Pancreas (tissue), 10 donors: Measurements from ENCODE around the gene KDM4B. TPM values are rescaled to one million over a fixed set of nuclear protein-coding genes. Genes with fewer than 3 reads are reported as not detected.

Experiments used
- ATAC-seq, 4 donors: fragments of 200-7000 bp; cut with Tn5 transposase; one replicate each; pipeline versions ENCODE4 v1.8.0 to v1.9.1; 2020; ENCODE audit warnings: mild to moderate bottlenecking in 4 of 4, moderate library complexity in 4 of 4
- DNase-seq, 6 donors: peaks; one replicate each; pipeline ENCODE4 v3.0.0-alpha.2; 2020
- FAIRE-seq: peaks from 2 replicates; lab custom pipeline; 2012; peaks lifted over from hg19 to GRCh38; lab: Jason Lieb, UNC
- H3K27ac ChIP-seq, 4 donors: fragments of 200-600 bp; sonication (generic); 1 replicate in 3 of 4; 2 replicates in 1 of 4; pipeline versions ENCODE4 v1.5.0 to v1.8.0; 2020
- H3K27me3 ChIP-seq, 4 donors: fragments of 200-600 bp; one replicate each; pipeline ENCODE4 v1.8.0; 2021
- H3K36me3 ChIP-seq, 3 donors: fragments of 200-600 bp; sonication (generic) in 1 of 3; one replicate each; pipeline versions ENCODE4 v1.5.0 to v1.8.0; 2020 to 2021
- H3K4me1 ChIP-seq, 3 donors: fragments of 200-600 bp; one replicate each; pipeline ENCODE4 v1.8.0; 2021
- H3K4me3 ChIP-seq, 4 donors: fragments of 200-600 bp; sonication (generic) in 2 of 4; one replicate each; pipeline versions ENCODE4 v1.5.0 to v1.8.0; 2020 to 2021
- H3K9me3 ChIP-seq, 4 donors: fragments of 200-600 bp; one replicate each; pipeline ENCODE4 v1.8.0; 2021
- WGBS, 2 donors: extraction: QIAGEN DNeasy Blood & Tissue Kit; methylation state at CpG; one replicate each; pipeline ENCODE4 v1.1.7; 2013; 5-methylcytosine and 5-hydroxymethylcytosine counted together
- intact Hi-C, 3 donors: fragments of 100-400 bp; cut with DNase I; formaldehyde crosslinking; loops; one replicate each; pipeline versions ENCODE4 v1.11.1 to v1.14.2; 2022
- polyA plus RNA-seq, 2 donors: library from polyadenylated mRNA; stranded (reverse); fragments of 200-250 nt; gene quantifications; one replicate each; pipeline ENCODE4 v1.2.3, GENCODE V29; 2013
- total RNA-seq, 6 donors: library from RNA; stranded (reverse); fragmentation: NEBNext Ultra II Directional in 4 of 6; extraction: Animal tissue kit (Norgen Biotek cat#: 25700) in 4 of 6; gene quantifications; one replicate each; pipeline versions ENCODE4 v1.2.1 to v1.2.4, GENCODE V29; 2021 to 2023
- TF ChIP-seq, protein P1 (sequence below), 4 donors: fragments of 200-600 bp; sonication (generic) in 3 of 4; IDR thresholded peaks; one replicate each; pipeline versions ENCODE4 v1.5.0 to v1.8.0; 2021; ENCODE audit warnings: antibody characterized with exemption in 4 of 4
- donor health status: healthy with polysubstance abuse.
- donor health status: DM: no; HTN: no; CAD: no; lungs with moderate emphysema.
- donor health status: DM: no; HTN: no; CAD: no.
- donor health status: control.
- donor health status: control.
- donor health status: Bipolar disorder and iron deficiency.
- donor health status: DM: yes; HTN: yes; CAD: no.
- donor health status: DM: no; HTN: no; CAD: no.
- donor health status: DM: no; HTN: no; CAD: no.
- donor health status: DM: yes; HTN: yes; CAD: no.

Gene KDM4B
- total and polyA plus RNA-seq, 8 donors, result 13.8 to 24.0 (median 18.5) TPM

DNA sequence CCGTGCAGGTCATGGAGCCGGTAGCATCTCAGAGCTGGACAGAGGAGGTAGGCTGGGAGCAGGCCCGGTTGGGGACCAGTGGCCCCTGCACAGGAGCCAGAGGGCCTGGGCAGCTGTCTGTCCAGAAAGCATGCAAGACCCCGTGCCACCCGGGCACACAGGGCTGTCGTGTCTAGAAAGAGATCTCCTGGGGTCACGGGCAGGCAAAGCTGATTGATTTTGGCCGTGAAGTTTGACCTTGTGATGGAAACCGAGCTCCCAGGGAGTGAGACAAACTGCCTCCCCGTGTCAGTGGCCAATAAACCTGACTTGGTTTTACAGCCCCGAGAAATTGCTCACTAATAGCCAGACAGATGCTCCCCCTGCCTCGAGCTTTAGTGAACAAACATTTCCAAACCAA lies 98.8 kb downstream of the KDM4B start:
- TF ChIP-seq, protein P1, sequence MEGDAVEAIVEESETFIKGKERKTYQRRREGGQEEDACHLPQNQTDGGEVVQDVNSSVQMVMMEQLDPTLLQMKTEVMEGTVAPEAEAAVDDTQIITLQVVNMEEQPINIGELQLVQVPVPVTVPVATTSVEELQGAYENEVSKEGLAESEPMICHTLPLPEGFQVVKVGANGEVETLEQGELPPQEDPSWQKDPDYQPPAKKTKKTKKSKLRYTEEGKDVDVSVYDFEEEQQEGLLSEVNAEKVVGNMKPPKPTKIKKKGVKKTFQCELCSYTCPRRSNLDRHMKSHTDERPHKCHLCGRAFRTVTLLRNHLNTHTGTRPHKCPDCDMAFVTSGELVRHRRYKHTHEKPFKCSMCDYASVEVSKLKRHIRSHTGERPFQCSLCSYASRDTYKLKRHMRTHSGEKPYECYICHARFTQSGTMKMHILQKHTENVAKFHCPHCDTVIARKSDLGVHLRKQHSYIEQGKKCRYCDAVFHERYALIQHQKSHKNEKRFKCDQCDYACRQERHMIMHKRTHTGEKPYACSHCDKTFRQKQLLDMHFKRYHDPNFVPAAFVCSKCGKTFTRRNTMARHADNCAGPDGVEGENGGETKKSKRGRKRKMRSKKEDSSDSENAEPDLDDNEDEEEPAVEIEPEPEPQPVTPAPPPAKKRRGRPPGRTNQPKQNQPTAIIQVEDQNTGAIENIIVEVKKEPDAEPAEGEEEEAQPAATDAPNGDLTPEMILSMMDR (IDR thresholded peaks at IDR 0.05), result no peak
- Histone ChIP-seq H3K4me1 (no peaks in the 10 kb centered on the region), H3K36me3 (peaks cover 0 to 11% (median 0%) of the 10 kb centered on the region in 3 donors), H3K27ac (no peak overlapping the region), H3K9me3 (no peaks in the 10 kb centered on the region), H3K27me3 (no peaks in the 10 kb centered on the region), H3K4me3 (no peak overlapping the region)
- ATAC-seq (peak; percentile 7 to 23 (median 17)), FAIRE-seq (no peak), DNase-seq (peak in 1 of 6 donors; percentile 66)
- WGBS, 2 donors, result 35 to 39% methylated on average over 12 of the region's 12 CpGs
- intact Hi-C loops, result no loop called here

DNA sequence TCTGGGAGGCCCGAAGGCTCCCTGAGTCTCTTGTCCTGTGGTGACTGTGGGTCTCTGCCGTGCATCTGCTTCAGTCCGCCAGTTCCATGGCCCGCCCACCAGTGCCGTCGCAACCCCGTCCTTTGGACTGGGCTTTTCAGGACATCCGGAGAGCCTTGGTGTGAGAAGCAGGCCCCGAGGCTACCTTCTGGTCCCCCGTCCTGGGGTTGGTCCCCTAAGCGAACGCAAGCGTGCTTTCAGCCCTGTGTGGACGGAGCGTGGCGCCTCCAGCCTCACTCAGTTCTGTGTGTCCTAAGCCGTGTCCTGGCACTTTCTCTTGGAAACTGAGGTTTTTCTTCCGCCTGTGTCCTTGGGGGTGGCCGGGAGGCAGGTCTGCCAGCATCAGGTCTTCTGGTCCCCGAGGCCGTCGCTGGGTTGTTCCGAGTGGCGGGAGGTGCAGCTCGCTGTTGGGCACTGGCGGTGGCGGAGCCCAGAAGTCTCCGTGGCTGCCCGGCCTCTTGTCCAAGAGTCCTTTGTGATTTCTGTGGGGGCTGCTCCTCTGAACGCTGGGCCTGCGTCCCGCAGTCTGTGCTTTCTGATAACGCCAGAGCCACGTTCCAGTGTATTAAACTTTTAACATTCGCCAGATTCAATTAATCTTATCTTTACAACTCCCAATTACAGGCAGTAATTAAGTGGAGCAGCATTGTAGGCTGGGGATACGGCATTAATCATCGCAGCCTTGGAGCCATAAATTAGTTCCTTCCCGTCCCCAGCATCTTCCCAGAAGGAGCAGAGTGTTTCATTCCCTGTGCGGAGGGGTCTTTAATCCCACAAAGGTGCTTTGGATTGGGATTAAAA lies 99.5 kb downstream of the KDM4B start:
- ATAC-seq (peak in 2 of 4 donors; percentile 7 to 13), FAIRE-seq (no peak), DNase-seq (peak in 1 of 6 donors; percentile 54)
- Histone ChIP-seq H3K4me1 (no peaks in the 10 kb centered on the region), H3K36me3 (peaks cover 0 to 11% (median 0%) of the 10 kb centered on the region in 3 donors), H3K4me3 (no peak overlapping the region), H3K9me3 (no peaks in the 10 kb centered on the region), H3K27me3 (no peaks in the 10 kb centered on the region), H3K27ac (no peak overlapping the region)
- intact Hi-C loops, result no loop called here
- WGBS, 2 donors, result 88 to 89% methylated on average over 39 of the region's 39 CpGs
- TF ChIP-seq, protein P1 (IDR thresholded peaks at IDR 0.05), result no peak

DNA sequence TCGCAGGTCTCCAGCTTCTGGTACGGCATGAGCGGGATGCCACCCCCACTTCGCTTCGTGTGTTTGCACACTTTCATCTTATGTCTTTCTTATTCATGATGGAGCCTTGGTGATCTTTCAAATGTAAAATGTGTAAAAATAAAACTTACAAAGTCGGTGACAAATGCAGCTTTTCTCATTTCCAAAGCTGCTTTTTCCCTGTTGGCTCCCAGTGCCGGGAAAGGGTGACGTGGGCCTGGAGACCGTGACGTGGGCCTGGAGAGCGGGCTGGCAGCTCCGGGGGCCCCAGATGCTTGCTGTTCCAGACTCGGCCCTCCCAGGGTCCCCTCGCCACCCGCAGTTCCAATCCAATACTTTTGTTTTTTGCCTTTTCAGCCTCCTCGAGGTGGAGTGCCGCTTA lies 101.4 kb downstream of the KDM4B start:
- H3K4me3 ChIP-seq, result no peak overlapping the region
- WGBS, 2 donors, result 96 to 97% methylated on average over 17 of the region's 17 CpGs
- no peaks in the 10 kb centered on the region for H3K27me3 ChIP-seq
- no peak overlapping the region for H3K27ac ChIP-seq
- no peak for DNase-seq
- no peaks in the 10 kb centered on the region for H3K4me1 ChIP-seq
- no peak for FAIRE-seq
- H3K9me3 ChIP-seq, result no peaks in the 10 kb centered on the region
- ATAC-seq, result no peak
- intact Hi-C loops, result no loop called here
- H3K36me3 ChIP-seq, result peaks cover 0 to 11% (median 0%) of the 10 kb centered on the region in 3 donors
- TF ChIP-seq, protein P1 (IDR thresholded peaks at IDR 0.05), result no peak

DNA sequence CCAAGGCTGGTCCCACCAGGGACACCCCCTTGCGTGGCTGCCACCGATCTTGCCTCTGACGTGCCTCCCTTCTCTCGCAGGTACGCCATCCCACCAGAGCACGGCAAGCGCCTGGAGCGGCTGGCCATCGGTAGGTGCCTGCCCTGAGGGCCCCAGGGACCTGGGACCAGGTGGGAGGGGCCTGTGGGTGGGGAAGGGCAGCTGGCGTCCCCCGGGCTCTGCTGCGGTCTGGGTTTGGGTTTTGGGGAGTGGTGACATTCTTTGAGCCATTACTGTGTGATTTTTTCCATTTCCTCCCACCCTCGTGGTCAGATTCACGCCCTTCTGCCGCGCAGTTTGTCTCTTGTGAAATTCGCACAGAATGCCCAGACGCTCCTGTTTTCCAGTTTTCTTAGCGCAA lies 102.0 kb downstream of the KDM4B start:
- Histone ChIP-seq H3K4me1 (no peaks in the 10 kb centered on the region), H3K4me3 (no peak overlapping the region), H3K27me3 (no peaks in the 10 kb centered on the region), H3K9me3 (no peaks in the 10 kb centered on the region), H3K27ac (no peak overlapping the region), H3K36me3 (peaks cover 0 to 11% (median 0%) of the 10 kb centered on the region in 3 donors)
- TF ChIP-seq, protein P1 (IDR thresholded peaks at IDR 0.05), result no peak
- no peak for ATAC-seq
- intact Hi-C loops, result no loop called here
- DNase-seq, result no peak
- 92 to 96% methylated on average over 19 of the region's 19 CpGs for WGBS, 2 donors
- no peak for FAIRE-seq

DNA sequence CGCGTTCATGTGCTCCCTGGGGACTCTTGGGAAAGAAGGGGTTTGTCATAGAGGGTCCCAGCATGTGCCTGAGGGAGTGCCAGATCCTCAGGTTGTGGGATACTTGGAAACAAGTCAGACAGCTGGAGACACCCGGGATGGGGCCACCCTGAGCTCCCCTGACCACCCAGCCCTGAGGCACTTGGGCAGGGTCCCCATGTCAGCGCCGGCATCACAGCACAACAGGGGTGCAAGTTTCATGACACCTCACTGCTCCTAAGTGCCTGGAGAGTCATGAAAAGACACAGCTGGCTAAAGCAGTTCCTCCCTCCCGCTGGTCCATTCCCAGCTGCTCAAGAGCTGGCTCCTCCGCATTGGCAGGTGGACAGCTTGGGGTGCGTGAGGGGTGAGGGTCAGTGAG lies 102.7 kb downstream of the KDM4B start:
- ATAC-seq (no peak), DNase-seq (no peak), FAIRE-seq (no peak)
- Histone ChIP-seq H3K27me3 (no peaks in the 10 kb centered on the region), H3K27ac (no peak overlapping the region), H3K36me3 (peaks cover 0 to 11% (median 0%) of the 10 kb centered on the region in 3 donors), H3K9me3 (no peaks in the 10 kb centered on the region), H3K4me1 (no peaks in the 10 kb centered on the region), H3K4me3 (no peak overlapping the region)
- TF ChIP-seq, protein P1 (IDR thresholded peaks at IDR 0.05), result no peak
- intact Hi-C loops, result no loop called here
- WGBS, 2 donors, result 92 to 96% methylated on average over 8 of the region's 8 CpGs
